Uterus (tissue), 2 donors: ENCODE results near the gene PTPRN2.

Experiments used
- POLR2A ChIP-seq, 2 donors: fragments of 450-650 bp; IDR thresholded peaks; one replicate each; pipeline ENCODE4 v1.6.1; 2016; ENCODE audit warnings: antibody characterized with exemption in 2 of 2, mild to moderate bottlenecking in 1 of 2, moderate library complexity in 1 of 2
- TF ChIP-seq, protein P1 (sequence below), 4 experiments: fragments of 200-600 bp in 2 of 4; fragments of 450-650 bp in 2 of 4; sonication (generic) in 2 of 4; IDR thresholded peaks; one replicate each; pipeline ENCODE4 v1.5.1; 2016 to 2019; ENCODE audit warnings: antibody characterized with exemption in 4 of 4, mild to moderate bottlenecking in 2 of 4, moderate library complexity in 1 of 4

GRCh38 chr7:157947504-157947903 lies 640.1 kb downstream of the PTPRN2 start:
- TF ChIP-seq, protein P1, sequence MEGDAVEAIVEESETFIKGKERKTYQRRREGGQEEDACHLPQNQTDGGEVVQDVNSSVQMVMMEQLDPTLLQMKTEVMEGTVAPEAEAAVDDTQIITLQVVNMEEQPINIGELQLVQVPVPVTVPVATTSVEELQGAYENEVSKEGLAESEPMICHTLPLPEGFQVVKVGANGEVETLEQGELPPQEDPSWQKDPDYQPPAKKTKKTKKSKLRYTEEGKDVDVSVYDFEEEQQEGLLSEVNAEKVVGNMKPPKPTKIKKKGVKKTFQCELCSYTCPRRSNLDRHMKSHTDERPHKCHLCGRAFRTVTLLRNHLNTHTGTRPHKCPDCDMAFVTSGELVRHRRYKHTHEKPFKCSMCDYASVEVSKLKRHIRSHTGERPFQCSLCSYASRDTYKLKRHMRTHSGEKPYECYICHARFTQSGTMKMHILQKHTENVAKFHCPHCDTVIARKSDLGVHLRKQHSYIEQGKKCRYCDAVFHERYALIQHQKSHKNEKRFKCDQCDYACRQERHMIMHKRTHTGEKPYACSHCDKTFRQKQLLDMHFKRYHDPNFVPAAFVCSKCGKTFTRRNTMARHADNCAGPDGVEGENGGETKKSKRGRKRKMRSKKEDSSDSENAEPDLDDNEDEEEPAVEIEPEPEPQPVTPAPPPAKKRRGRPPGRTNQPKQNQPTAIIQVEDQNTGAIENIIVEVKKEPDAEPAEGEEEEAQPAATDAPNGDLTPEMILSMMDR (IDR thresholded peaks at IDR 0.05) = no peak
- no peak for TF ChIP-seq POLR2A (IDR thresholded peaks at IDR 0.05)
